K562 (cell line): ENCODE data around the gene RHPN2. TPM values are rescaled to one million over a fixed set of nuclear protein-coding genes. Genes with fewer than 3 reads are reported as not detected.
A peak's percentile ranks its signal among the peaks of the same experiment; 100 is the strongest.

Experiments
- ATAC-seq: fragments of 200-7000 bp; cut with Tn5 transposase; 3 replicates; pipeline ENCODE4 v1.9.1; 2020; ENCODE audit warnings: moderate library complexity
- BruUV-seq: library from RNA; stranded (reverse); fragments of 400-500 nt; replicated peaks from 2 replicates; lab custom pipeline; 2021; lab: Mats Ljungman, UMichigan
- CTCF ChIA-PET: fragments of 300-600 bp; formaldehyde crosslinking; extraction: SDS; loops from one replicate; lab custom pipeline; 2021; ENCODE audit warnings: low intra/inter-chr PET ratio; lab: Yijun Ruan, JAX
- POLR2A ChIA-PET: fragments of 300-600, 350-650 bp; sonication (Branson Sonifier 250); formaldehyde crosslinking; extraction: SDS; loops from one replicate; lab custom pipeline; 2021; ENCODE audit warnings: antibody characterized with exemption, inconsistent platforms; lab: Yijun Ruan, JAX
- DNase-seq, 4 experiments: peaks; one replicate each; pipeline versions ENCODE4 v3.0.0 to v3.0.0-alpha.2; 2011 to 2018; ENCODE audit warnings: low spot score in 3 of 4, mixed read lengths in 3 of 4; ENCODE audit errors: extremely low read depth in 1 of 4
- FAIRE-seq: peaks from 2 replicates; lab custom pipeline; 2011; peaks lifted over from hg19 to GRCh38; lab: Jason Lieb, UNC
- H2AFZ ChIP-seq: 2 replicates; pipeline ENCODE4 v1.6.0; 2011; ENCODE audit warnings: low read depth, low read length, control low read depth, inconsistent platforms
- H3K27ac ChIP-seq: fragments of 200-600 bp; 3 replicates; pipeline ENCODE4 v1.8.0; 2011; ENCODE audit warnings: low read depth, mild to moderate bottlenecking, control low read depth, inconsistent platforms, low read length, moderate library complexity, mixed read lengths; ENCODE audit errors: extremely low read depth
- H3K27me3 ChIP-seq, 2 experiments: fragments of 300-600 bp in 1 of 2; 2 replicates in 1 of 2; 3 replicates in 1 of 2; pipeline versions ENCODE4 v1.6.0 to v1.8.0; 2011; ENCODE audit warnings: inconsistent platforms in 2 of 2, low read length in 2 of 2, mild to moderate bottlenecking in 1 of 2, mixed read lengths in 1 of 2, moderate library complexity in 1 of 2; ENCODE audit not compliant: control insufficient read depth in 2 of 2, insufficient read depth in 2 of 2
- H3K36me3 ChIP-seq: fragments of 300-600 bp; 3 replicates; pipeline ENCODE4 v1.8.0; 2011; ENCODE audit warnings: mild to moderate bottlenecking, low read length, inconsistent platforms; ENCODE audit not compliant: control insufficient read depth, insufficient read depth
- H3K4me1 ChIP-seq, 2 experiments: fragments of 200-600 bp in 1 of 2; replicated peaks in 1 of 2; 2 replicates in 1 of 2; 3 replicates in 1 of 2; pipeline versions ENCODE4 v1.5.1 to v1.8.0; 2011; ENCODE audit warnings: inconsistent platforms in 2 of 2, low read length in 2 of 2, mild to moderate bottlenecking in 1 of 2, mixed read lengths in 1 of 2, moderate library complexity in 1 of 2; ENCODE audit not compliant: control insufficient read depth in 2 of 2, insufficient read depth in 2 of 2
- H3K4me2 ChIP-seq: 2 replicates; pipeline ENCODE4 v1.6.1; 2011; ENCODE audit warnings: low read length, control low read depth, inconsistent platforms, mixed read lengths; ENCODE audit not compliant: insufficient read depth
- H3K4me3 ChIP-seq: fragments of 200-600 bp; sonication (generic), shearing (Covaris generic); 2 replicates; pipeline ENCODE4 v1.5.1; 2016; ENCODE audit warnings: control low read depth, inconsistent platforms
- H3K79me2 ChIP-seq: fragments of 200-600 bp; 3 replicates; pipeline ENCODE4 v1.8.0; 2011; ENCODE audit warnings: low read length, inconsistent platforms; ENCODE audit not compliant: control insufficient read depth, insufficient read depth
- H3K9ac ChIP-seq, 2 experiments: 2 replicates each; pipeline versions ENCODE4 v1.6.0 to v1.6.1; 2011; ENCODE audit warnings: low read depth in 2 of 2, low read length in 2 of 2, control low read depth in 1 of 2, inconsistent platforms in 1 of 2, mild to moderate bottlenecking in 1 of 2, mixed read lengths in 1 of 2; ENCODE audit not compliant: insufficient read depth in 1 of 2
- H3K9me1 ChIP-seq: one replicate; pipeline ENCODE4 v1.6.0; 2011; ENCODE audit warnings: inconsistent platforms, mild to moderate bottlenecking, low read length, moderate library complexity; ENCODE audit not compliant: control insufficient read depth, insufficient read depth
- H3K9me3 ChIP-seq: replicated peaks from 2 replicates; pipeline ENCODE4 v1.5.1; 2011; ENCODE audit warnings: low read depth, low read length, inconsistent platforms; ENCODE audit not compliant: control insufficient read depth, insufficient read depth
- H4K20me1 ChIP-seq: replicated peaks from 2 replicates; pipeline ENCODE4 v1.6.1; 2011; ENCODE audit warnings: low read length, inconsistent platforms, mixed read lengths; ENCODE audit not compliant: control insufficient read depth, insufficient read depth
- CBFA2T3 ChIP-seq: fragments of 450-650 bp; IDR thresholded peaks from 2 replicates; pipeline ENCODE4 v1.6.1; 2017
- CEBPB ChIP-seq: fragments of 450-650 bp; IDR thresholded peaks from 2 replicates; pipeline ENCODE4 v1.6.1; 2016; ENCODE audit warnings: missing genetic modification characterization, missing compliant biosample characterization
- FOXP1 ChIP-seq: sonication (generic); formaldehyde crosslinking; IDR thresholded peaks from 2 replicates; pipeline ENCODE4 v1.8.0; 2022; ENCODE audit warnings: mild to moderate bottlenecking, missing genetic modification reagents
- MYC ChIP-seq, 2 experiments: fragments of 250-450 bp in 1 of 2; sonication (Bioruptor Pico) in 1 of 2; IDR thresholded peaks; 2 replicates each; pipeline versions ENCODE4 v1.5.1 to v1.6.1; 2012 to 2021; ENCODE audit warnings: low read depth in 2 of 2, borderline replicate concordance in 1 of 2, improper control_type of control experiment in 1 of 2, low read length in 1 of 2, mild to moderate bottlenecking in 1 of 2, moderate library complexity in 1 of 2
- WGBS: fragments of 100-300 bp; shearing (Covaris generic); methylation state at CpG from one replicate; pipeline ENCODE4 v1.1.6; 2016; ENCODE audit warnings: low coverage, mixed read lengths; ENCODE audit not compliant: insufficient coverage; ENCODE audit errors: missing lambda C conversion rate; 5-methylcytosine and 5-hydroxymethylcytosine counted together
- in situ Hi-C: fragments of 300-500 bp; cut with MboI; formaldehyde crosslinking; loops from 4 replicates; pipeline ENCODE4 v1.15.0; 2018; ENCODE audit warnings: inconsistent platforms, mixed read lengths
- intact Hi-C: fragments of 100-400 bp; cut with micrococcal nuclease; formaldehyde crosslinking; loops from 2 replicates; pipeline ENCODE4 v1.14.2; 2022
- polyA plus RNA-seq, 8 experiments: library from polyadenylated mRNA; depleted of rRNA in 4 of 8; stranded (reverse) in 5 of 8; unstranded in 3 of 8; fragments of >200 nt; fragmentation: Nextera tagmentation in 2 of 8; fragmentation: Illumina TruSeq in 1 of 8; extraction: Ambion mirVana in 2 of 8; extraction: Trizol in 1 of 8; gene quantifications; 2 replicates each; pipeline versions ENCODE4 v1.2.1 to v1.2.3, GENCODE V29; 2011 to 2014; ENCODE audit warnings: inconsistent platforms in 1 of 8, missing spikeins in 1 of 8
- total RNA-seq, 7 experiments: library from RNA; depleted of rRNA in 6 of 7; stranded (reverse); fragments of >200 nt in 6 of 7; fragmentation: Illumina TruSeq in 2 of 7; extraction: Trizol in 2 of 7; gene quantifications; 2 replicates each; pipeline versions ENCODE4 v1.2.1 to v1.2.3, GENCODE V29; 2011 to 2021; ENCODE audit warnings: low replicate concordance in 1 of 7

The RHPN2 gene
- total and polyA plus RNA-seq, 9 of the 15 experiments (the other 6 are each of a cell fraction or from before 2014, with no cell fraction given), result 0.63 to 9.9 (median 3.2) TPM

- no peaks in the 10 kb centered on the region for H3K27me3 ChIP-seq
- BruUV-seq, result no TSS peak
- peaks cover 3 to 16% of the 10 kb centered on the region in 2 experiments; a peak in 2 of 5 replicates for H3K4me1 ChIP-seq
- TF ChIP-seq MYC (IDR thresholded peaks at IDR 0.05; ENCODE audit: low read depth, low read length), result no peak
- no peak for TF ChIP-seq MYC (CRISPR knock-in tag; IDR thresholded peaks at IDR 0.05; ENCODE audit: borderline replicate concordance, low read depth)
- 0 out of 2 replicates have a peak, but pooled peaks have one; percentile 17 for TF ChIP-seq CBFA2T3
- in situ Hi-C loops, result no loop called here
- intact Hi-C loops, result no loop called here
- no peak for ATAC-seq
- H2AFZ ChIP-seq, result no peak overlapping the region
- peaks cover 13% of the 10 kb centered on the region for H3K79me2 ChIP-seq
- DNase-seq, result no peak
- CTCF ChIA-PET, result no interaction called here
- no peak overlapping the region for H3K4me3 ChIP-seq
- no peak overlapping the region for H3K4me2 ChIP-seq
- no peaks in the 10 kb centered on the region for H3K9me3 ChIP-seq
- H3K36me3 ChIP-seq, result no peaks in the 10 kb centered on the region
- H3K27ac ChIP-seq, result no peak overlapping the region
- no peak for FAIRE-seq
- peaks cover 16% of the 10 kb centered on the region for H4K20me1 ChIP-seq
- WGBS, result 41% methylated on average over 5 of the region's 5 CpGs
- H3K9me1 ChIP-seq, result no peaks in the 10 kb centered on the region
- POLR2A ChIA-PET, result interaction anchor here (0.7 to 1.1 kb wide), 2 partner anchors 9 to 28 kb away, joined by 3 to 4 read pairs; no protein-coding TSS in a partner anchor
- H3K9ac ChIP-seq, result no peak overlapping the region
Observed at GRCh38 chr19:33060586-33060985, 4.1 kb downstream of the RHPN2 start.

GRCh38 chr19:33055718-33056117 is 9.0 kb downstream of the RHPN2 start:
- intact Hi-C loops, result no loop called here
- no peaks in the 10 kb centered on the region for H3K9me3 ChIP-seq
- 20% methylated on average over 2 of the region's 2 CpGs for WGBS
- H3K4me3 ChIP-seq, result no peak overlapping the region
- ChIA-PET POLR2A (interaction anchor here (1.5 kb wide), 1 partner anchor 12 kb away, joined by 3 read pairs; no protein-coding TSS in a partner anchor), CTCF (no interaction called here)
- no peak for FAIRE-seq
- H3K9me1 ChIP-seq, result no peaks in the 10 kb centered on the region
- H4K20me1 ChIP-seq, result peaks cover 14% of the 10 kb centered on the region
- no peaks in the 10 kb centered on the region for H3K79me2 ChIP-seq
- TF ChIP-seq CEBPB (tag) (no peak), FOXP1 (CRISPR knock-in tag) (no peak)
- no TSS peak for BruUV-seq
- no peak for ATAC-seq
- H3K36me3 ChIP-seq, result no peaks in the 10 kb centered on the region
- in situ Hi-C loops, result no loop called here
- H3K4me1 ChIP-seq, result no peaks in the 10 kb centered on the region; a peak in 1 of 5 replicates
- H3K4me2 ChIP-seq, result no peak overlapping the region
- no peak overlapping the region for H3K27ac ChIP-seq
- H2AFZ ChIP-seq, result no peak overlapping the region
- no peak overlapping the region for H3K9ac ChIP-seq
- H3K27me3 ChIP-seq, result no peaks in the 10 kb centered on the region
- DNase-seq, result no peak
